NCI-H446 (cell line): ENCODE measurements around the gene ALS2CL.

Experiments used
- DNase-seq, 2 experiments: peaks; one replicate each; lab custom pipeline; 2025; lab: John Stamatoyannopoulos, UW

ALS2CL gene

GRCh38 chr3:46678280-46678679 is 15.2 kb downstream of the ALS2CL start:
- no peak for DNase-seq

- no peak for DNase-seq
Observed at GRCh38 chr3:46677411-46677726, 16.1 kb downstream of the ALS2CL start.

- DNase-seq: no peak
Observed at GRCh38 chr3:46676601-46677410, 16.7 kb downstream of the ALS2CL start.

- no peak for DNase-seq
Observed at GRCh38 chr3:46675843-46676567, 17.5 kb downstream of the ALS2CL start.

- DNase-seq: no peak
Observed at GRCh38 chr3:46675426-46675825, 18.1 kb downstream of the ALS2CL start.

- DNase-seq: no peak
Observed at GRCh38 chr3:46674031-46674845, 19.2 kb downstream of the ALS2CL start.

GRCh38 chr3:46673151-46674030 is 20.1 kb downstream of the ALS2CL start:
- no peak for DNase-seq

GRCh38 chr3:46672349-46672695 is 21.2 kb downstream of the ALS2CL start:
- no peak for DNase-seq

GRCh38 chr3:46671541-46672348 is 21.7 kb downstream of the ALS2CL start:
- no peak for DNase-seq

- DNase-seq: no peak
Observed at GRCh38 chr3:46670891-46671427, 22.5 kb downstream of the ALS2CL start.

GRCh38 chr3:46670000-46670890 is 23.2 kb downstream of the ALS2CL start:
- DNase-seq: no peak

- DNase-seq: no peak
Observed at GRCh38 chr3:46669191-46669999, 24.1 kb downstream of the ALS2CL start.

- DNase-seq: no peak
Observed at GRCh38 chr3:46668591-46668990, 24.9 kb downstream of the ALS2CL start.

GRCh38 chr3:46668116-46668515 is 25.4 kb downstream of the ALS2CL start:
- DNase-seq: no peak

GRCh38 chr3:46667657-46668056 is 25.8 kb downstream of the ALS2CL start:
- no peak for DNase-seq

GRCh38 chr3:46667061-46667621 is 26.3 kb downstream of the ALS2CL start:
- DNase-seq: no peak

GRCh38 chr3:46666453-46666845 is 27.0 kb downstream of the ALS2CL start:
- no peak for DNase-seq

GRCh38 chr3:46665763-46666452 is 27.6 kb downstream of the ALS2CL start:
- no peak for DNase-seq
